HTR-8/SVneo (cell line): ENCODE results near the gene LHFPL2.

Source experiments
- DNase-seq: peaks from one replicate; pipeline ENCODE4 v3.0.0; 2011; ENCODE audit warnings: low spot score, mixed read lengths; ENCODE audit not compliant: insufficient read length
- FAIRE-seq: peaks from 2 replicates; lab custom pipeline; 2011; peaks lifted over from hg19 to GRCh38; lab: Jason Lieb, UNC

Gene LHFPL2

GRCh38 chr5:78553580-78554353 lies 94.8 kb downstream of the LHFPL2 start:
- FAIRE-seq: no peak

DNA sequence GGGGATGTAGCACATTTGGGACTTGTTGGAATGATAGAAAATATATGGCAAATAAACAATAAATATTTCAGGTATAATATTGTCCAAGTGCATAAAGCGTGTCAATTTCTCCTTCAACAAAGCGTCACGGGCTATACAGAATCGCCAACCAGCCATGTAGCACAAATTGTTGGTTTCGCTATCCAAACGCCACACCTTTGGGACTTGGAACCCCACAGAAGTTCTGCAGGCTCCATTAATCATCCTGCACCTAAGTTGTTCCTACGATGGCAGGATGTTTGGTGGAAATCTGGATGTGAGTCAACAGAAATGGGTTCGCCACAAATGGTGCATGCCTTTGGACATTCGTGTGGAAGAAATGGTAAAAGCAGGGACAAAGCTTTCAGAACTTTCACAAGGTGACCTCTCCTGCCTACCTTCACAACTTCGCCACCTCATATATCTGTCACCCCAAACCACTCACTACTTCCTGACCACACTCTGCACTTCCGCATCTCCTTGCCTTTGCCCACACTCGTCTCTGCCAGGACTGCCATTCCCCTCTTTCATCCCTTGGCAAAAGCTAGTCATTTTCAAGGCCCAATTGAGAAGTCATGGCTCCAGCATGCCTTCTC lies 95.7 kb downstream of the LHFPL2 start:
- FAIRE-seq (no peak), DNase-seq (no peak)

More at GRCh38 chr5:78553580-78554353, 94.8 kb downstream of the LHFPL2 start:
- DNase-seq: no peak

GRCh38 chr5:78550891-78551290 lies 97.7 kb downstream of the LHFPL2 start:
- no peak for DNase-seq

GRCh38 chr5:78549043-78549442 lies 99.5 kb downstream of the LHFPL2 start:
- DNase-seq (no peak), FAIRE-seq (no peak)

More at GRCh38 chr5:78550891-78551290, 97.7 kb downstream of the LHFPL2 start:
- FAIRE-seq: no peak

DNA sequence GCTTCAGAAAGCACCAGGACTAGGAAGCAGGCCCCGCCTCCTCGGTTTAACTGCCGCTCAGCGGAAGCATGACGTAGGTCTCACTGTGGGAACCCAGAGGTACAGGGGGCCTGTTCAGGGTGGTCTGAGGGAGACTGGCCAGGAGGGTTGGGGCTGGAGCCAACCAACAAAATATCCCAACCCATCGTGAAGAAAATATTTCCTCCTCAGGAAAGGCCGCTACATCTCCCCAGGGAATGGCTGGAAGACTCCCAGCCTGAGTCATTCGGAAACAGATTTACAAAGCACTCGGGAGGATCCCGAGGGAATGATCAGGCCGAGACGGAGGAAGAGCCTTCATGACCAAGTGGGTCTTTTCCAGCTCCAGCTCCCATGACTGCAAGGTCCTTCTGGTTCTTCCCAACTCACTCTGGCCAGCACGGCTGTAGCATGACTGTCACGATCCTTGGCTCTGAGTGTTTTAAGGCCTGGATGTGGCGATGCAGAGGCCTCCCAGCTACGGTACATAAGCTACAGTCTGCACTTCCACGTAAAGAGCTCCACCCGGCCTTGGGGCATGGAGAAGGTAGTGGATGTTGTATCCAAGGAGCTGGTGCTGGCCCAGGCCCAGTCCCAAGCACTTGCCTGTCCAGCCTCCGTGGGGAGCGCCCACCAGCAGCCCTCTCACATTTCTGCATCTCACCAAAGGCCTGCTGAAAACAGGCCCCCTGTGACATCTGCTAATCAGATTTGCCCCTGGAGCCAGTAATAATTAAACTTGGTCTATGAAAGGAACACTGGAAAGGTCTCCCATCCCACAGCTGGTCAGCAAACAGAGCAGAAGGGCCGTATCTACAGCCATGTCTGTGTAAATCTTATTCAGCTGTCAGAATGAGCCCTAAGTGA lies 100.6 kb downstream of the LHFPL2 start:
- no peak for DNase-seq
- no peak for FAIRE-seq

DNA sequence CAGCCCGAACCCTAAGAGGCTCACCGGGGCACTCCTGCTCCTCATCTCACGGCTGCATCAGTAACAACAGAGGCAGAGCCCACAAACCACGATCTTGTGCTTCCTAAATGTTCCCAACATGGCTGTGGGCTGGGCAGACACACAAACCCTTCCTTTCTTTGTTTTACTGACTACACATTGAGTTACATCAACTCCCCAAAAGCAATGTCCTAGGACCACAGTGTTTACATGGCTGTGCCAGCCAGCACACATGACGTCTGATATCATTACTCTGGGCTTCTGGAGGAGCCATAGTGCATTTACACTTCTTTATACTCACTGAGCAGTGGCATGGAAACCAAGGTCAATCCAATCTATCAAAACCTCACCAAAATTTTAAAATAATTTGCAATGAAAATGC lies 101.4 kb downstream of the LHFPL2 start:
- no peak for DNase-seq
- FAIRE-seq: no peak

DNA sequence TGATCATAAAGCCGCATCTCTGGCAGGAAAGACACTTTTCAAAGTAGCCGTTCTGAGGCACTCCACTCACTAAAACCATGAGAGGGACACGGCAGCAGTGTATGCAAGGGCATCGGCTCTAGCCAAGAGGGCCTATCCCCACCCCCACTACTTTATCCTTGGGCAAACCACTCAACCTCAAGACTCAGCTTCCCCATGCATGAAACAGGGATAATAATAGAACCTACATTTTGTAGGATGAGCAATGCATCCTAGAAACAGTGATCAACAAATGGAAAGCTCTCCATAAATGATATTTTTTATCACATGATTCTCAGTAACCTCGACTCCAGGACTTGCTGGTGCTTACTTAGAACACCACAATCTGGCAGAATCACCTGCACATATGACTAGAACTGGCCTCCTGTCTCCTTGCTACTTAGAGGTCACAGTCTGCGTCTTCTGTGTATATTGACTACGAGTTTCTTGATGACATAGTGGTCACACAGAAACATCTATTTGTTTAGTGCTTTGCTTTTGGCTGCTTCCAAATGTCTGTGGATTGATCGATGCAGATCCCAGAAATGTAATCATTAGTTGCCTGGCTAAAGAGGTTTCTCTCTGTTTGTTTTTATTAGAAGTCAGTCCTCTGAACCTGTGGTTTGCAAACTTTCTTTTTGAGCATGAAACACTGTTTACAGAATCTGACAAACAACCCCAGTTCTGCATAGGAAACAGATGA lies 102.1 kb downstream of the LHFPL2 start:
- DNase-seq: no peak

DNA sequence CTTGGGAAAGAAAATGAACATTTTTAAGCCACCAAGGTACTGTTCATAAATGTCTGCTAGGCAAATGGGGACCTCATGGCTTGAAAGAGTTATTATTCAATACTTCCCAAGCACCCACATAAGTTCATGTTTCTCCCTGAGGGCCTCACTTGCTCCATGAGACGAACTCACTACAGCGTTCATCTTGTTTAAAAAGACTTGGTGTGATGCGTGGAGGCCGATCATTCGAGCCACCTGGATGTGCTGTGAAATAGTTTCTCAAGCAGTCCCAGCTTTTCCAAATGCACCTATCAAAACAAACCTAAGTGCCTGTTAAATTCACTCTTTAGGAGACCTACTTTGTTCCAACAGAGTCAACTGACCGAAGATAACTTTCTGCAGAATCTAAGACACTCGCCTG lies 103.2 kb downstream of the LHFPL2 start:
- FAIRE-seq (no peak), DNase-seq (no peak)

More for the DNA sequence above, 102.1 kb downstream of the LHFPL2 start:
- no peak for FAIRE-seq

- DNase-seq: no peak
- no peak for FAIRE-seq
These were observed 103.9 kb downstream of the LHFPL2 start for GRCh38 chr5:78544561-78545201.

DNA sequence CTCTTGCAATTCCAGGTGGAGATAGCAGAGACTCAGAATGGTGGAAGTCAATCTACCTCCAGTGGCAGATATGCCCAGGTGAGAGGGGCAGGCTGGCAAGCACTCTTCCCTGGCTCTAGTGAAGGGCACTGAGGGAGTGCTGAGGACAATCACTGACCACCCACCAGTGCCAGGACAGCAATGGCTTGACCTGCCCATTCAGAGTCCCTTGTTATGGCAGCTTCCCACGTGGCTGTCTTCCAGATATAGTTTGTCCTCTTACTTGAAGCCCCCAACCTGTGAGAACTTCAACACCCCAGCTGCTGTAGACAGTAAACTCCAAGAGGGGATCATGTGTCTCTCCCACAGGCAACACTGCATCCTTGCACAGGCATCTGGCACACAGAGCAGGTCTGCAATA lies 104.7 kb downstream of the LHFPL2 start:
- no peak for FAIRE-seq
- no peak for DNase-seq

- FAIRE-seq: no peak
- no peak for DNase-seq
These were observed 105.3 kb downstream of the LHFPL2 start for GRCh38 chr5:78543292-78543691.

GRCh38 chr5:78542321-78542840 lies 106.2 kb downstream of the LHFPL2 start:
- DNase-seq: no peak
- FAIRE-seq: no peak

DNA sequence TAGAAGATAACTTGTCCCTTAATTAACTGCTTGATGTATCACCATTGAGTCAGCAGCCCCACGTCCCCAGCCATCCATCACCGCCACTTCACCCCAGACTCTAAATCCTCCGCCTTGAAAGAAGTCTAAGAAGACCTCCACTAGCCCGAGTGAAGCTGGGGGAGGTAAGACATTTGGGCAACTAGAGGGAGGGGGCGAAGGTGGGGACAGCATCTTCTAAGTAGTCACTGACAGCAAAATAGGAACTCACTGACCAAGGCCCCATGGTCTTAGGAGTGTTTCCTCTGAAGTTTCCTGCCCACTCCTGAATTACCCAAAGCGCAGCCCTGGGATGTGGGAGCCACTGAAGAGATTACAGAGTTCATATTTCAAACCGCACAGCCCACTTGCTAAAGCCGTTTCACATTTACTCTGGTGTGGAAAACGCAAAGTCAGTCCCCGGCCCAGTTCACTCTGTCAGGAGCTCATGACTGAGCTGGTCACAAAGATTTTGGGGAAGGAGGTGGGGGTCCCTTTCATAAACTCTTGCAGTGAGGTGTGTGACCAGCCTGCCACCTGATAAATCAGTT lies 107.4 kb downstream of the LHFPL2 start:
- no peak for FAIRE-seq

DNA sequence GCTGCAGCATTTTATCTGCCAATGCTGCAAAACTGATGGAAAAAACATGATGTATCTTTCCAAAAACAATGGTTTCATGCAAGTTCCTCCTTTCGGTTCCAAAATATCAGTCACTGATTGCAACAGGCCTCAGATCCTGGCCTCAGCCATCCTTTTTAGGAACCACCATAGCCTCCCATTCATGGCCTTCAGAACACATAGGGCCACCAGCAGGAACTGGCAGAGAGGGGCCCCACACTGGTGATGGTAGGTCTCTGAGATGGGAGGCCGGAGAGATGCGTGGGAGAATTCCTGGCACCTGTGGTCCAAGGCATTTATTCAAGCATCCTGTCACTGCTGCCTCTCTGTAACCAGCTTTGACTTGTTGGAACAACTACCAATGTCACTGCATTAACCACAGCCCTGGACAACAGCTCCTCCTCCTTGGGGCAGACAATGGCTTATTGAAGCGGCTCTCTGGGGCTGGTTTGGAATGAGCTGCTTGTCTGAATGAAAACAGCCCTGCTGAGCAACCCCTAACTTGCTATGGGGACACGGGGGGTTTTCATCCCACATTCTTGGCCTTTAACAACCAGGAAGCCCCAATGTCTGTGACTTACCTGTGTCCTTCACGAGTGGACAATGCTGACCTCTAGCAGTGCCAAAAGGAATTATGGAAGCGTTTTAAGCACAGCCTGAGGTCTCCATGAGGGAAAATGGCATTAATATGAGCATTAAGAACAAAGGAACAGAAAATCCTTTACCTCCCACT lies 108.1 kb downstream of the LHFPL2 start:
- DNase-seq (no peak), FAIRE-seq (no peak)

More for the DNA sequence above, 107.4 kb downstream of the LHFPL2 start:
- no peak for DNase-seq

- no peak for FAIRE-seq
- no peak for DNase-seq
These were observed 110.2 kb downstream of the LHFPL2 start for GRCh38 chr5:78538240-78538850.

DNA sequence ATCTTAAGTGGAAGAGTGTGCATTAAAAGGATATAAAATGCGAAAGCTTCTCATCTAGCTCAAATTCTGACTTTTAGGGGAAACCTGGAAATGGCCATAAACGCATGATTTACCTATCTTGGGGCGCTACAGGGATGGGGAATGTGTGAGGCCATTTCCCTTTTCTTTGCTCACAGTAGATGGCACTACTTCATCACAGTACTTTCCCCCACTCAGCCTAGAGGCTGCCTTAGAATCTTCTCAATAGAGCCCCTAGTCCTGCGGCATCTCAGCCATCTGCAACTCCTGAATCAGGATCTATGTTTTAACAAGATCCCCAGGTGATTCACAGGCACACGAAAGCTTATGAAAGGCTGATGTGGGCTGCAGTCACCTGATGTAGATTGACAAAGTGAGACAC lies 110.8 kb downstream of the LHFPL2 start:
- FAIRE-seq (no peak), DNase-seq (peak; percentile 54)

- no peak for FAIRE-seq
- no peak for DNase-seq
These were observed 111.2 kb downstream of the LHFPL2 start for GRCh38 chr5:78537411-78537810.

- no peak for FAIRE-seq
- DNase-seq: no peak
These were observed 111.8 kb downstream of the LHFPL2 start for GRCh38 chr5:78536661-78537196.
